Keratinocyte (primary cell): ENCODE results near the gene SUPT5H. TPM values are rescaled to one million over a fixed set of nuclear protein-coding genes. Genes with fewer than 3 reads are reported as not detected.

Source experiments
- DNase-seq: peaks from one replicate; pipeline ENCODE4 v3.0.0-alpha.2; 2011; ENCODE audit warnings: low read depth, missing footprints, low spot score
- FAIRE-seq: peaks from 2 replicates; lab custom pipeline; 2011; peaks lifted over from hg19 to GRCh38; lab: Jason Lieb, UNC
- H2AFZ ChIP-seq: 2 replicates; pipeline ENCODE4 v1.6.0; 2012; ENCODE audit warnings: low read length, control low read depth, inconsistent platforms; ENCODE audit not compliant: control insufficient read depth
- H3K27ac ChIP-seq: 2 replicates; pipeline ENCODE4 v1.5.1; 2011; ENCODE audit warnings: low read length; ENCODE audit not compliant: control insufficient read depth, insufficient read depth
- H3K27me3 ChIP-seq: 3 replicates; pipeline ENCODE4 v1.6.0; 2011; ENCODE audit warnings: low read length; ENCODE audit not compliant: control insufficient read depth, insufficient read depth; ENCODE audit errors: extremely low read depth
- H3K36me3 ChIP-seq, 2 experiments: 2 replicates in 1 of 2; 3 replicates in 1 of 2; pipeline ENCODE4 v1.5.1; 2011; ENCODE audit warnings: low read length in 2 of 2, mild to moderate bottlenecking in 1 of 2; ENCODE audit not compliant: control insufficient read depth in 2 of 2, insufficient read depth in 2 of 2; ENCODE audit errors: extremely low read depth in 1 of 2
- H3K4me1 ChIP-seq: 3 replicates; pipeline ENCODE4 v1.5.1; 2011; ENCODE audit warnings: low read length; ENCODE audit not compliant: control insufficient read depth, insufficient read depth; ENCODE audit errors: extremely low read depth
- H3K4me2 ChIP-seq: 3 replicates; pipeline ENCODE4 v1.6.0; 2011; ENCODE audit warnings: low read depth, low read length; ENCODE audit not compliant: control insufficient read depth, insufficient read depth; ENCODE audit errors: extremely low read depth
- H3K4me3 ChIP-seq, 3 experiments: fragments of 200-600 bp in 1 of 3; sonication (generic) in 1 of 3; 2 replicates in 2 of 3; 3 replicates in 1 of 3; pipeline ENCODE4 v1.5.1; 2011 to 2016; ENCODE audit warnings: low read length in 3 of 3, mild to moderate bottlenecking in 3 of 3, control low read depth in 2 of 3, inconsistent platforms in 1 of 3, low read depth in 1 of 3, mixed read lengths in 1 of 3, mixed run types in 1 of 3, moderate library complexity in 1 of 3; ENCODE audit not compliant: control insufficient read depth in 2 of 3, insufficient read depth in 2 of 3; ENCODE audit errors: extremely low read depth in 1 of 3
- H3K79me2 ChIP-seq: 2 replicates; pipeline ENCODE4 v1.6.0; 2012; ENCODE audit warnings: low read length; ENCODE audit not compliant: control insufficient read depth, insufficient read depth
- H3K9ac ChIP-seq: 3 replicates; pipeline ENCODE4 v1.6.0; 2011; ENCODE audit warnings: low read length; ENCODE audit not compliant: control insufficient read depth, insufficient read depth; ENCODE audit errors: extremely low read depth
- H3K9me1 ChIP-seq: 3 replicates; pipeline ENCODE4 v1.6.0; 2011; ENCODE audit warnings: low read length; ENCODE audit not compliant: control insufficient read depth, insufficient read depth; ENCODE audit errors: extremely low read depth
- H3K9me3 ChIP-seq: 2 replicates; pipeline ENCODE4 v1.5.1; 2012; ENCODE audit warnings: low read depth, low read length; ENCODE audit not compliant: control insufficient read depth
- H4K20me1 ChIP-seq: 3 replicates; pipeline ENCODE4 v1.6.0; 2011; ENCODE audit warnings: low read length; ENCODE audit not compliant: control insufficient read depth, insufficient read depth; ENCODE audit errors: extremely low read depth
- EZH2 ChIP-seq: IDR thresholded peaks from one replicate; pipeline ENCODE4 v1.6.1; 2012; ENCODE audit warnings: inconsistent platforms, mild to moderate bottlenecking, low read length, moderate library complexity
- dilution Hi-C: fragments of 300-500 bp; cut with MboI; formaldehyde crosslinking; loops from one replicate; pipeline ENCODE4 v1.7.0; 2020; ENCODE audit warnings: low sequenced_read_pairs; ENCODE audit not compliant: extremely low pct_ligation_motif_present
- polyA plus RNA-seq, 5 experiments: library from polyadenylated mRNA; depleted of rRNA in 3 of 5; stranded (reverse) in 3 of 5; stranded (forward) in 1 of 5; unstranded in 1 of 5; fragments of >200 nt; gene quantifications; 1 replicate in 1 of 5; 2 replicates in 3 of 5; 3 replicates in 1 of 5; pipeline versions ENCODE4 v1.2.1 to v1.2.3, GENCODE V29; 2011 to 2012; ENCODE audit warnings: missing spikeins in 2 of 5, low read depth in 1 of 5, low replicate concordance in 1 of 5
- TF ChIP-seq, protein P1 (sequence below), 3 experiments: IDR thresholded peaks in 1 of 3; conservative IDR thresholded peaks in 1 of 3; optimal IDR thresholded peaks in 1 of 3; 2 replicates in 2 of 3; 3 replicates in 1 of 3; pipeline versions ENCODE3 to v1.5.1; 2011; ENCODE audit warnings: low read length in 3 of 3, mild to moderate bottlenecking in 3 of 3, moderate library complexity in 2 of 3, control low read depth in 1 of 3, inconsistent platforms in 1 of 3; ENCODE audit not compliant: insufficient read depth in 2 of 3; ENCODE audit errors: extremely low read depth in 1 of 3

The SUPT5H gene
- polyA plus RNA-seq, 1 donor (not counting 4 experiments of a cell fraction or from before 2014, with no cell fraction given): 63.2 TPM

- no peak for DNase-seq
- Histone ChIP-seq H3K27ac (no peak overlapping the region), H4K20me1 (no peaks in the 10 kb centered on the region), H3K4me1 (peaks cover 13% of the 10 kb centered on the region), H3K9ac (no peak overlapping the region), H3K4me3 (no peak overlapping the region), H3K9me3 (no peaks in the 10 kb centered on the region), H3K27me3 (peaks cover 57% of the 10 kb centered on the region), H3K36me3 (no peaks in the 10 kb centered on the region), H3K4me2 (no peak overlapping the region), H2AFZ (no peak overlapping the region), H3K9me1 (no peaks in the 10 kb centered on the region), H3K79me2 (no peaks in the 10 kb centered on the region)
- no peak for TF ChIP-seq EZH2
- TF ChIP-seq, protein P1, sequence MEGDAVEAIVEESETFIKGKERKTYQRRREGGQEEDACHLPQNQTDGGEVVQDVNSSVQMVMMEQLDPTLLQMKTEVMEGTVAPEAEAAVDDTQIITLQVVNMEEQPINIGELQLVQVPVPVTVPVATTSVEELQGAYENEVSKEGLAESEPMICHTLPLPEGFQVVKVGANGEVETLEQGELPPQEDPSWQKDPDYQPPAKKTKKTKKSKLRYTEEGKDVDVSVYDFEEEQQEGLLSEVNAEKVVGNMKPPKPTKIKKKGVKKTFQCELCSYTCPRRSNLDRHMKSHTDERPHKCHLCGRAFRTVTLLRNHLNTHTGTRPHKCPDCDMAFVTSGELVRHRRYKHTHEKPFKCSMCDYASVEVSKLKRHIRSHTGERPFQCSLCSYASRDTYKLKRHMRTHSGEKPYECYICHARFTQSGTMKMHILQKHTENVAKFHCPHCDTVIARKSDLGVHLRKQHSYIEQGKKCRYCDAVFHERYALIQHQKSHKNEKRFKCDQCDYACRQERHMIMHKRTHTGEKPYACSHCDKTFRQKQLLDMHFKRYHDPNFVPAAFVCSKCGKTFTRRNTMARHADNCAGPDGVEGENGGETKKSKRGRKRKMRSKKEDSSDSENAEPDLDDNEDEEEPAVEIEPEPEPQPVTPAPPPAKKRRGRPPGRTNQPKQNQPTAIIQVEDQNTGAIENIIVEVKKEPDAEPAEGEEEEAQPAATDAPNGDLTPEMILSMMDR (optimal IDR thresholded peaks at IDR 0.05 in 1 of 3, IDR thresholded peaks at IDR 0.05 in 1 of 3, conservative IDR thresholded peaks at IDR 0.05 in 1 of 3; ENCODE audit: extremely low read depth in 1 of 3, insufficient read depth in 2 of 3, low read length in 3 of 3): no peak
- dilution Hi-C loops: no loop called here
- no peak for FAIRE-seq
Observed at GRCh38 chr19:39517432-39517831, 72.0 kb downstream of the SUPT5H start.

- Histone ChIP-seq H3K27ac (no peak overlapping the region), H2AFZ (peak overlapping the region; percentile 84), H3K36me3 (no peaks in the 10 kb centered on the region), H3K9me3 (no peaks in the 10 kb centered on the region), H3K79me2 (no peaks in the 10 kb centered on the region), H3K4me2 (peak overlapping the region; percentile 76), H3K4me3 (peak overlapping the region in 1 of 3 experiments; percentile 27), H3K9me1 (no peaks in the 10 kb centered on the region), H4K20me1 (no peaks in the 10 kb centered on the region), H3K27me3 (peaks cover 48% of the 10 kb centered on the region), H3K4me1 (peaks cover 13% of the 10 kb centered on the region), H3K9ac (no peak overlapping the region)
- DNase-seq: no peak
- FAIRE-seq: no peak
- dilution Hi-C loops: no loop called here
- TF ChIP-seq EZH2: no peak
- TF ChIP-seq, protein P1 (optimal IDR thresholded peaks at IDR 0.05 in 1 of 3, IDR thresholded peaks at IDR 0.05 in 1 of 3, conservative IDR thresholded peaks at IDR 0.05 in 1 of 3; ENCODE audit: extremely low read depth in 1 of 3, insufficient read depth in 2 of 3, low read length in 3 of 3): no peak
Observed at GRCh38 chr19:39518458-39518857, 73.1 kb downstream of the SUPT5H start.
